ENCODE results near the gene C5orf22.

DNA sequence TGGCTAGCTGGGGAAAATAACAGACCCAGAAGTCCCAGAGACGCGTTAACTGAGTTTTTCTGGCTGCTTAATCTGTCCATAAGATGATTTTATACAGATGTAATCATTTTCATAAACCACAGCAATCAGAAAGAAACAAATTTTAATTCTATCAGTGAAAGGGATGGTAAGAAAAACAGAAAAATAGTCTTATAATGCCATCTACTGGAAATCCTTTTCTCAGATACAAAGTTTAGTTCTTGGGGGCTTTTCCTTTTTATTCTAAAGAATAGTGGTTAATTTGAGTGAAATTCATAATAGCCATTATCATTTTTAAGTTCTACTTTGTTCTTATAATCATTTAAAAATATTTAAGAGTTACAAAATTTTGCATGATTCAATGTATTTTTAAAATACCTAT lies 44.6 kb upstream of the C5orf22 start:
- no peak for TF ChIP-seq POLR2A (IDR thresholded peaks at IDR 0.05)
- TF ChIP-seq CTCF (IDR thresholded peaks at IDR 0.05) = no peak
- no peak for TF ChIP-seq EP300 (IDR thresholded peaks at IDR 0.05)

All from upper lobe of left lung (tissue), 4 donors.